ENCODE data around the gene STK32C. TPM values are rescaled to one million over a fixed set of nuclear protein-coding genes. Genes with fewer than 3 reads are reported as not detected.
A peak's percentile ranks its signal among the peaks of the same experiment; 100 is the strongest.
"Not testable (repeated sequence)": the region's sequence is repeated elsewhere in the genome, so short reads cannot be mapped to it uniquely, and the experiment has no call there.

STK32C gene
- total RNA-seq, 1 experiment from 2014 or later: 58.2 TPM

GRCh38 chr10:132223156-132223590, 84.6 kb downstream of the STK32C start:
- DNase-seq (ENCODE audit: extremely low read depth, low read depth): peak; percentile 84

GRCh38 chr10:132222726-132223125, 85.0 kb downstream of the STK32C start:
- DNase-seq (ENCODE audit: extremely low read depth, low read depth): no peak

GRCh38 chr10:132220996-132221395, 86.8 kb downstream of the STK32C start:
- not testable (repeated sequence) for DNase-seq (ENCODE audit: extremely low read depth, low read depth)

- DNase-seq (ENCODE audit: extremely low read depth, low read depth): no peak
These were observed 87.7 kb downstream of the STK32C start for GRCh38 chr10:132220061-132220460.

- no peak for DNase-seq (ENCODE audit: extremely low read depth, low read depth)
These were observed 88.3 kb downstream of the STK32C start for GRCh38 chr10:132219486-132219885.

GRCh38 chr10:132216441-132216840, 91.3 kb downstream of the STK32C start:
- DNase-seq (ENCODE audit: extremely low read depth, low read depth): not testable (repeated sequence)

GRCh38 chr10:132213917-132214316, 93.8 kb downstream of the STK32C start:
- no peak for DNase-seq (ENCODE audit: extremely low read depth, low read depth)

GRCh38 chr10:132212816-132213215, 94.9 kb downstream of the STK32C start:
- DNase-seq (ENCODE audit: extremely low read depth, low read depth): no peak

- DNase-seq (ENCODE audit: extremely low read depth, low read depth): no peak
These were observed 96.5 kb downstream of the STK32C start for GRCh38 chr10:132211246-132211645.

GRCh38 chr10:132210766-132211165, 97.0 kb downstream of the STK32C start:
- DNase-seq (ENCODE audit: extremely low read depth, low read depth): no peak

- DNase-seq (ENCODE audit: extremely low read depth, low read depth): no peak
These were observed 97.7 kb downstream of the STK32C start for GRCh38 chr10:132209978-132210530.

GRCh38 chr10:132209130-132209529, 98.6 kb downstream of the STK32C start:
- DNase-seq (ENCODE audit: extremely low read depth, low read depth): no peak

GRCh38 chr10:132208462-132209050, 99.2 kb downstream of the STK32C start:
- no peak for DNase-seq (ENCODE audit: extremely low read depth, low read depth)

- DNase-seq (ENCODE audit: extremely low read depth, low read depth): no peak
These were observed 100.0 kb downstream of the STK32C start for GRCh38 chr10:132207536-132208461.

GRCh38 chr10:132206806-132207535, 100.8 kb downstream of the STK32C start:
- no peak for DNase-seq (ENCODE audit: extremely low read depth, low read depth)

- DNase-seq (ENCODE audit: extremely low read depth, low read depth): no peak
These were observed 101.4 kb downstream of the STK32C start for GRCh38 chr10:132206377-132206745.

GRCh38 chr10:132205650-132206376, 101.9 kb downstream of the STK32C start:
- no peak for DNase-seq (ENCODE audit: extremely low read depth, low read depth)

- DNase-seq (ENCODE audit: extremely low read depth, low read depth): no peak
These were observed 102.8 kb downstream of the STK32C start for GRCh38 chr10:132204781-132205473.

- no peak for DNase-seq (ENCODE audit: extremely low read depth, low read depth)
These were observed 103.5 kb downstream of the STK32C start for GRCh38 chr10:132204078-132204780.

All from NCI-H460 (cell line).